ENCODE results near the gene DPP9. TPM values are rescaled to one million over a fixed set of nuclear protein-coding genes. Genes with fewer than 3 reads are reported as not detected.

Gene DPP9
- total and polyA plus RNA-seq, 2 of the 4 experiments (the other 2 are of a cell fraction), result 12.4 to 33.0 TPM

- no peak overlapping the region for H2AFZ ChIP-seq (replicated peaks; ENCODE audit: low read length, poor library complexity)
- no peak overlapping the region for H2BK15ac ChIP-seq (ENCODE audit: low read depth, low read length)
- intact Hi-C loops (cut with micrococcal nuclease), result no loop called here
- no peak overlapping the region for H3K27ac ChIP-seq (ENCODE audit: insufficient read depth, low read length)
- H2BK5ac ChIP-seq (ENCODE audit: low read depth, low read length, poor library complexity, severe bottlenecking), result no peak overlapping the region
- H4K8ac ChIP-seq (ENCODE audit: low read depth in 2 of 2, low read length in 2 of 2), result no peak overlapping the region
- H2BK20ac ChIP-seq (ENCODE audit: low read depth, low read length), result no peak overlapping the region
- H4K5ac ChIP-seq (ENCODE audit: low read depth, low read length), result no peak overlapping the region
- H3K36me3 ChIP-seq (ENCODE audit: control insufficient read depth, insufficient read depth, low read length), result peaks cover 66% of the 10 kb centered on the region
- CTCF ChIA-PET, result no interaction called here
- in situ Hi-C loops (cut with MboI; ENCODE audit: low sequenced_read_pairs), result no loop called here
- no peaks in the 10 kb centered on the region for H3K9me3 ChIP-seq (ENCODE audit: control insufficient read depth, insufficient read depth, low read length)
- no TSS peak for BruUV-seq (replicated peaks)
- peaks cover 4 to 16% of the 10 kb centered on the region in 2 experiments for H3K79me1 ChIP-seq (ENCODE audit: low read depth in 1 of 2, low read length in 2 of 2)
- POLR2A ChIA-PET (ENCODE audit: unreplicated experiment), result no interaction called here
- H3K4me2 ChIP-seq (ENCODE audit: low read depth, low read length), result no peak overlapping the region
- H3K14ac ChIP-seq (replicated peaks; ENCODE audit: low read depth, low read length), result no peak overlapping the region
- H3K18ac ChIP-seq (ENCODE audit: low read depth, low read length), result no peak overlapping the region
- H3K4ac ChIP-seq (ENCODE audit: low read depth, low read length), result no peak overlapping the region
- ATAC-seq (ENCODE audit: low read depth), result no peak
- H3K23ac ChIP-seq (ENCODE audit: low read depth, low read length), result no peak overlapping the region
- no peak for TF ChIP-seq POLR2A (IDR thresholded peaks at IDR 0.05; ENCODE audit: low read depth, low read length)
- no peak for TF ChIP-seq RAD21 (IDR thresholded peaks at IDR 0.05; ENCODE audit: low read length)
- TF ChIP-seq SMC3 (IDR thresholded peaks at IDR 0.05; ENCODE audit: low read depth, low read length), result no peak
- no peak for TF ChIP-seq CTCF (conservative IDR thresholded peaks at IDR 0.05; ENCODE audit: low read depth, low read length)
- no peak for TF ChIP-seq MAZ (IDR thresholded peaks at IDR 0.05; ENCODE audit: borderline replicate concordance, low read depth, low read length)
- TF ChIP-seq ELK1 (IDR thresholded peaks at IDR 0.05; ENCODE audit: borderline replicate concordance, low read depth, low read length), result no peak
- no peak for TF ChIP-seq RCOR1 (IDR thresholded peaks at IDR 0.05; ENCODE audit: insufficient replicate concordance, low read length)
- no peak for TF ChIP-seq MAFK (IDR thresholded peaks at IDR 0.05; ENCODE audit: low read depth, low read length)
- no peak for TF ChIP-seq NFE2L2 (IDR thresholded peaks at IDR 0.05; ENCODE audit: low read depth, low read length)
- no peak for TF ChIP-seq FOS (IDR thresholded peaks at IDR 0.05; ENCODE audit: low read depth, low read length)
- no peak for TF ChIP-seq CEBPB (IDR thresholded peaks at IDR 0.05; ENCODE audit: low read depth, low read length)
- no peak for TF ChIP-seq MXI1 (IDR thresholded peaks at IDR 0.05; ENCODE audit: borderline replicate concordance, low read depth, low read length)
- no peak for TF ChIP-seq BHLHE40 (IDR thresholded peaks at IDR 0.05; ENCODE audit: low read depth, low read length)
- no peak for TF ChIP-seq RFX5 (IDR thresholded peaks at IDR 0.05; ENCODE audit: low read depth, low read length)
- TF ChIP-seq CHD1 (IDR thresholded peaks at IDR 0.05; ENCODE audit: low read depth, low read length), result no peak
- no peak overlapping the region for H2AK5ac ChIP-seq (ENCODE audit: low read depth, low read length)
- H4K91ac ChIP-seq (ENCODE audit: insufficient read depth, low read depth, low read length), result no peak overlapping the region
- no peak overlapping the region for H3K56ac ChIP-seq (ENCODE audit: extremely low read depth, insufficient read depth, low read length)
- no peaks in the 10 kb centered on the region; the same call in 1 of the 2 replicates for H4K20me1 ChIP-seq (ENCODE audit: insufficient read depth, low read length)
- DNase-seq, result no peak
- no peak overlapping the region for H3K9ac ChIP-seq (ENCODE audit: low read depth, low read length)
- H3K4me3 ChIP-seq (ENCODE audit: insufficient read depth, low read depth, low read length), result no peak overlapping the region
- peaks cover 9% of the 10 kb centered on the region; the same call in 1 of the 2 replicates for H3K4me1 ChIP-seq (ENCODE audit: control insufficient read depth, insufficient read depth, low read length)
- 97% methylated on average over 6 of the region's 11 CpGs; no CpG with 5 or more reads in 1 of the 2 experiments for WGBS, 2 experiments (ENCODE audit: extremely low coverage in 2 of 2, insufficient read length in 1 of 2)
- no peak overlapping the region for H2BK120ac ChIP-seq (ENCODE audit: low read depth, low read length)
- peak overlapping the region; percentile 42 for H2AK9ac ChIP-seq (replicated peaks; ENCODE audit: low read depth, low read length, poor library complexity)
- H3K27me3 ChIP-seq (ENCODE audit: control insufficient read depth, insufficient read depth, low read length), result no peaks in the 10 kb centered on the region
- dilution Hi-C loops (cut with HindIII; ENCODE audit: low sequenced_read_pairs, unreplicated experiment), result no loop called here
- peaks cover 14% of the 10 kb centered on the region; the same call in 1 of the 2 replicates for H3K9me1 ChIP-seq (ENCODE audit: insufficient read depth, low read length)
Measured at GRCh38 chr19:4700693-4700970, 23.0 kb downstream of the DPP9 start.

Measured in IMR-90 (cell line).